Stimulated activated CD4-positive, alpha-beta T cell treated with anti-CD3 and anti-CD28 coated beads, Interleukin-2, amount 100 ng/mL, for 4 hours (primary cell): ENCODE measurements around the gene TOR1A.
"Not testable (repeated sequence)": the region's sequence is repeated elsewhere in the genome, so short reads cannot be mapped to it uniquely, and the experiment has no call there.

Experiments
- DNase-seq: peaks from one replicate; pipeline ENCODE4 v3.0.0-alpha.2; 2020; ENCODE audit warnings: low read depth

The TOR1A gene

GRCh38 chr9:129816501-129817435 is 7.2 kb downstream of the TOR1A start:
- no peak for DNase-seq

GRCh38 chr9:129815278-129815677 is 8.7 kb downstream of the TOR1A start:
- no peak for DNase-seq

- no peak for DNase-seq
Measured at GRCh38 chr9:129814432-129815223, 9.3 kb downstream of the TOR1A start.

- no peak for DNase-seq
Measured at GRCh38 chr9:129813661-129814060, 10.3 kb downstream of the TOR1A start.

GRCh38 chr9:129812385-129812784 is 11.6 kb downstream of the TOR1A start:
- DNase-seq, result no peak

GRCh38 chr9:129811967-129812363 is 12.0 kb downstream of the TOR1A start:
- no peak for DNase-seq

GRCh38 chr9:129810788-129811187 is 13.1 kb downstream of the TOR1A start:
- no peak for DNase-seq

- DNase-seq, result no peak
Measured at GRCh38 chr9:129810116-129810515, 13.8 kb downstream of the TOR1A start.

- no peak for DNase-seq
Measured at GRCh38 chr9:129809346-129809745, 14.6 kb downstream of the TOR1A start.

- DNase-seq, result no peak
Measured at GRCh38 chr9:129806061-129806460, 17.9 kb downstream of the TOR1A start.

GRCh38 chr9:129803676-129804060 is 20.3 kb downstream of the TOR1A start:
- no peak for DNase-seq

GRCh38 chr9:129802833-129803675 is 20.9 kb downstream of the TOR1A start, which contains the start of gene TOR1B:
Gene TOR1B, plus strand, starts transcription at chr9:129803184. Its CDS starts 29 bp downstream, at chr9:129803213.
- DNase-seq, result peak; percentile 91

GRCh38 chr9:129801504-129801903 is 22.4 kb downstream of the TOR1A start:
- DNase-seq, result no peak

GRCh38 chr9:129798973-129799372 is 25.0 kb downstream of the TOR1A start:
- no peak for DNase-seq

- DNase-seq, result not testable (repeated sequence)
Measured at GRCh38 chr9:129796029-129796428, 27.9 kb downstream of the TOR1A start.

- DNase-seq, result no peak
Measured at GRCh38 chr9:129794549-129794948, 29.4 kb downstream of the TOR1A start.

- no peak for DNase-seq
Measured at GRCh38 chr9:129786481-129786880, 37.5 kb downstream of the TOR1A start.

- no peak for DNase-seq
Measured at GRCh38 chr9:129785866-129786265, 38.1 kb downstream of the TOR1A start.

- DNase-seq, result not testable (repeated sequence)
Measured at GRCh38 chr9:129784970-129785369, 39.0 kb downstream of the TOR1A start.

GRCh38 chr9:129783516-129784361 is 40.2 kb downstream of the TOR1A start:
- peak; percentile 70 for DNase-seq

- DNase-seq, result no peak
Measured at GRCh38 chr9:129781981-129782380, 42.0 kb downstream of the TOR1A start.
